NCI-H128 (cell line): ENCODE measurements around the gene SLC9C2.
"Not testable (repeated sequence)": the region's sequence is repeated elsewhere in the genome, so short reads cannot be mapped to it uniquely, and the experiment has no call there.

Experiments used
- DNase-seq: peaks from one replicate; lab custom pipeline; 2025; ENCODE audit not compliant: unreplicated experiment; lab: John Stamatoyannopoulos, UW

SLC9C2 gene

GRCh38 chr1:173529106-173529505 is 73.8 kb downstream of the SLC9C2 start:
- no peak for DNase-seq

- no peak for DNase-seq
These were observed 75.6 kb downstream of the SLC9C2 start for GRCh38 chr1:173527151-173527826.

- no peak for DNase-seq
These were observed 76.9 kb downstream of the SLC9C2 start for GRCh38 chr1:173525926-173526325.

- no peak for DNase-seq
These were observed 79.5 kb downstream of the SLC9C2 start for GRCh38 chr1:173523329-173523728.

- no peak for DNase-seq
These were observed 82.1 kb downstream of the SLC9C2 start for GRCh38 chr1:173520799-173521198.

- not testable (repeated sequence) for DNase-seq
These were observed 88.4 kb downstream of the SLC9C2 start for GRCh38 chr1:173514503-173514902.

- no peak for DNase-seq
These were observed 93.1 kb downstream of the SLC9C2 start for GRCh38 chr1:173509797-173510196.

GRCh38 chr1:173508541-173508940 is 94.3 kb downstream of the SLC9C2 start:
- DNase-seq: no peak

GRCh38 chr1:173507847-173508209 is 95.0 kb downstream of the SLC9C2 start:
- DNase-seq: no peak

- no peak for DNase-seq
These were observed 95.5 kb downstream of the SLC9C2 start for GRCh38 chr1:173507205-173507846.

GRCh38 chr1:173506437-173506836 is 96.4 kb downstream of the SLC9C2 start:
- no peak for DNase-seq

GRCh38 chr1:173505391-173505790 is 97.5 kb downstream of the SLC9C2 start:
- no peak for DNase-seq

GRCh38 chr1:173504268-173504667 is 98.6 kb downstream of the SLC9C2 start:
- DNase-seq: peak; percentile 32

- DNase-seq: no peak
These were observed 99.5 kb downstream of the SLC9C2 start for GRCh38 chr1:173503391-173503790.

GRCh38 chr1:173502104-173502503 is 100.8 kb downstream of the SLC9C2 start:
- no peak for DNase-seq

- DNase-seq: no peak
These were observed 103.1 kb downstream of the SLC9C2 start for GRCh38 chr1:173499729-173500128.

GRCh38 chr1:173496757-173497320 is 106.0 kb downstream of the SLC9C2 start:
- DNase-seq: no peak

GRCh38 chr1:173495609-173496267 is 107.1 kb downstream of the SLC9C2 start:
- DNase-seq: no peak

GRCh38 chr1:173493125-173493524 is 109.7 kb downstream of the SLC9C2 start:
- not testable (repeated sequence) for DNase-seq

- no peak for DNase-seq
These were observed 111.4 kb downstream of the SLC9C2 start for GRCh38 chr1:173491508-173491907.

GRCh38 chr1:173489929-173490328 is 112.9 kb downstream of the SLC9C2 start:
- DNase-seq: no peak

- DNase-seq: no peak
These were observed 113.7 kb downstream of the SLC9C2 start for GRCh38 chr1:173489149-173489600.
